Ishikawa (cell line): ENCODE results near the gene ACADVL.

Experiments used
- RAD21 ChIP-seq: IDR thresholded peaks from 2 replicates; pipeline ENCODE4 v1.6.1; 2012; ENCODE audit warnings: low read depth
- REST ChIP-seq: IDR thresholded peaks from 2 replicates; pipeline ENCODE4 v1.6.1; 2012; ENCODE audit warnings: low read depth, mild to moderate bottlenecking
- TAF1 ChIP-seq: IDR thresholded peaks from 2 replicates; pipeline ENCODE4 v1.6.1; 2012; ENCODE audit warnings: low read depth, mild to moderate bottlenecking
- TEAD4 ChIP-seq: IDR thresholded peaks from 2 replicates; pipeline ENCODE4 v1.6.1; 2012
- USF1 ChIP-seq: IDR thresholded peaks from 2 replicates; pipeline ENCODE4 v1.6.1; 2012

GRCh38 chr17:7211491-7212273 lies 8.1 kb upstream of the ACADVL start:
- no peak for TF ChIP-seq RAD21
- TF ChIP-seq TEAD4: no peak
- TF ChIP-seq REST: no peak
- no peak for TF ChIP-seq TAF1
- no peak for TF ChIP-seq USF1
